Measurements from ENCODE around the gene SCRG1.

SCRG1 gene

DNA sequence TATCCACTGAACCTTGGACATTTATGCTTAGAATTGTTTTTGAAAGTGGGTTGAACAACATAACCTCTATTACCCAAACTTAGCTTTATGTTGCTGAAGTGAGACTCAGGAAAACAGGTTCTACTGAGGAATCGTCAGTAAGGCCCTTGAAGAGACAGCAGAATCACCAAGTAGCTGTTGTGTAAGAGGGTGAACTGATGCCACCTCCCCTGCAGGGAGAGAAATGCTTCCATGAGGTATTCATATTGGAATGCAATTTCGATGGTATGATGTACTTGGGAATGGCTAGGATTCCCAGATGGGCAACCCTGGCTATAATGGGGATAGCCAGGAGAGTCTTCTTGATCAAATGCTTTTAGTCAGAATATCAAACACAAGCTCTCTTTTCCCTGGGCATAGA lies 4.1 kb upstream of the SCRG1 start (continued):
- no peak for TF ChIP-seq ZNF202 (tag by site-specific recombination; IDR thresholded peaks at IDR 0.05; ENCODE audit: borderline replicate concordance)
- TF ChIP-seq TCF7L2 (IDR thresholded peaks at IDR 0.05; ENCODE audit: borderline replicate concordance, low read depth, low read length), result no peak
- TF ChIP-seq ZNF140 (tag by site-specific recombination; IDR thresholded peaks at IDR 0.05), result no peak

DNA sequence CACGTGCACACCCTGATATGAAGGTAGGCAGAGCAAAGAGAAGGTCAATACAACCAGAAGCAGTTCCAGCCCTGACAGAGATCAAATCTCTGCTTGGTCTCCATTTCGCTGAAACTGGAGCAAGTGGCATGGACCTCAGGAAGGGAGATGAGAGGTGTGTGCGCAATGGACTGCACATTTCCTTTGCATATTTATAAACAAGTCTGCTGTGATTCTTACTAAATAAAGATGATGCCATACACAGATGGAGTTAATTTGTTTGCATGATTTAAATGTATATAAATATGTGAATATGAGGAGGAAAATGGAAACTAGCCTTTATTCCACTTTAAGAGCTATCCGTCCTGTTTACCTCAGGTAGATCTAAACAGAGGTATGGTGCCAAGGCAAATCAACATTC lies 2.1 kb upstream of the SCRG1 start:
- Histone ChIP-seq H3K27ac (ENCODE audit: extremely low read depth, low read depth, low read length) (no peak overlapping the region), H3K36me3 (ENCODE audit: control insufficient read depth in 2 of 2, insufficient read depth in 1 of 2, low read length in 2 of 2) (no peaks in the 10 kb centered on the region), H3K4me3 (ENCODE audit: low read depth, low read length) (no peak overlapping the region), H3K4me1 (ENCODE audit: control insufficient read depth, insufficient read depth, low read length) (no peaks in the 10 kb centered on the region), H3K9me3 (ENCODE audit: control insufficient read depth, insufficient read depth, low read depth, low read length) (no peaks in the 10 kb centered on the region)
- TF ChIP-seq ZNF707 (tag by site-specific recombination; IDR thresholded peaks at IDR 0.05) (no peak), BCL11B (tag by site-specific recombination; IDR thresholded peaks at IDR 0.05; ENCODE audit: low read depth) (no peak), ZNF184 (tag by site-specific recombination; IDR thresholded peaks at IDR 0.05) (no peak), ZSCAN16 (tag by site-specific recombination; IDR thresholded peaks at IDR 0.05) (no peak), ZNF132 (tag by site-specific recombination; IDR thresholded peaks at IDR 0.05; ENCODE audit: borderline replicate concordance) (no peak), ZNF112 (tag by site-specific recombination; IDR thresholded peaks at IDR 0.05) (no peak), ZNF350 (tag by site-specific recombination; IDR thresholded peaks at IDR 0.05) (no peak), ZNF629 (tag by site-specific recombination; IDR thresholded peaks at IDR 0.05) (no peak), ZNF843 (tag by site-specific recombination; IDR thresholded peaks at IDR 0.05) (no peak), ZNF610 (tag by site-specific recombination; IDR thresholded peaks at IDR 0.05; ENCODE audit: borderline replicate concordance) (no peak), ZBTB20 (tag by site-specific recombination; IDR thresholded peaks at IDR 0.05) (no peak), KLF9 (tag by site-specific recombination; IDR thresholded peaks at IDR 0.05; ENCODE audit: low read depth) (no peak)
- TF ChIP-seq, protein P1, sequence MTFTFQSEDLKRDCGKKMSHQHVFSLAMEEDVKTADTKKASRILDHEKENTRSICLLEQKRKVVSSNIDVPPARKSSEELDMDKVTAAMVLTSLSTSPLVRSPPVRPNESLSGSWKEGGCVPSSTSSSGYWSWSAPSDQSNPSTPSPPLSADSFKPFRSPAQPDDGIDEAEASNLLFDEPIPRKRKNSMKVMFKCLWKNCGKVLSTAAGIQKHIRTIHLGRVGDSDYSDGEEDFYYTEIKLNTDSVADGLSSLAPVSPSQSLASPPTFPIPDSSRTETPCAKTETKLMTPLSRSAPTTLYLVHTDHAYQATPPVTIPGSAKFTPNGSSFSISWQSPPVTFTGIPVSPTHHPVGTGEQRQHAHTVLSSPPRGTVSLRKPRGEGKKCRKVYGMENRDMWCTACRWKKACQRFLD (tag by site-specific recombination; IDR thresholded peaks at IDR 0.05), result no peak
- TF ChIP-seq, protein P2, sequence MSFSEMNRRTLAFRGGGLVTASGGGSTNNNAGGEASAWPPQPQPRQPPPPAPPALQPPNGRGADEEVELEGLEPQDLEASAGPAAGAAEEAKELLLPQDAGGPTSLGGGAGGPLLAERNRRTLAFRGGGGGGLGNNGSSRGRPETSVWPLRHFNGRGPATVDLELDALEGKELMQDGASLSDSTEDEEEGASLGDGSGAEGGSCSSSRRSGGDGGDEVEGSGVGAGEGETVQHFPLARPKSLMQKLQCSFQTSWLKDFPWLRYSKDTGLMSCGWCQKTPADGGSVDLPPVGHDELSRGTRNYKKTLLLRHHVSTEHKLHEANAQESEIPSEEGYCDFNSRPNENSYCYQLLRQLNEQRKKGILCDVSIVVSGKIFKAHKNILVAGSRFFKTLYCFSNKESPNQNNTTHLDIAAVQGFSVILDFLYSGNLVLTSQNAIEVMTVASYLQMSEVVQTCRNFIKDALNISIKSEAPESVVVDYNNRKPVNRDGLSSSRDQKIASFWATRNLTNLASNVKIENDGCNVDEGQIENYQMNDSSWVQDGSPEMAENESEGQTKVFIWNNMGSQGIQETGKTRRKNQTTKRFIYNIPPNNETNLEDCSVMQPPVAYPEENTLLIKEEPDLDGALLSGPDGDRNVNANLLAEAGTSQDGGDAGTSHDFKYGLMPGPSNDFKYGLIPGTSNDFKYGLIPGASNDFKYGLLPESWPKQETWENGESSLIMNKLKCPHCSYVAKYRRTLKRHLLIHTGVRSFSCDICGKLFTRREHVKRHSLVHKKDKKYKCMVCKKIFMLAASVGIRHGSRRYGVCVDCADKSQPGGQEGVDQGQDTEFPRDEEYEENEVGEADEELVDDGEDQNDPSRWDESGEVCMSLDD (tag by site-specific recombination; IDR thresholded peaks at IDR 0.05), result no peak
- TF ChIP-seq, protein P3, sequence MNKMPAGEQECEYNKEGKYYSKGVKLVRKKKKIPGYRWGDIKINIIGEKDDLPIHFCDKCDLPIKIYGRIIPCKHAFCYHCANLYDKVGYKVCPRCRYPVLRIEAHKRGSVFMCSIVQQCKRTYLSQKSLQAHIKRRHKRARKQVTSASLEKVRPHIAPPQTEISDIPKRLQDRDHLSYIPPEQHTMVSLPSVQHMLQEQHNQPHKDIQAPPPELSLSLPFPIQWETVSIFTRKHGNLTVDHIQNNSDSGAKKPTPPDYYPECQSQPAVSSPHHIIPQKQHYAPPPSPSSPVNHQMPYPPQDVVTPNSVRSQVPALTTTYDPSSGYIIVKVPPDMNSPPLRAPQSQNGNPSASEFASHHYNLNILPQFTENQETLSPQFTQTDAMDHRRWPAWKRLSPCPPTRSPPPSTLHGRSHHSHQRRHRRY (tag by site-specific recombination; IDR thresholded peaks at IDR 0.05), result no peak
- TF ChIP-seq, protein P4, sequence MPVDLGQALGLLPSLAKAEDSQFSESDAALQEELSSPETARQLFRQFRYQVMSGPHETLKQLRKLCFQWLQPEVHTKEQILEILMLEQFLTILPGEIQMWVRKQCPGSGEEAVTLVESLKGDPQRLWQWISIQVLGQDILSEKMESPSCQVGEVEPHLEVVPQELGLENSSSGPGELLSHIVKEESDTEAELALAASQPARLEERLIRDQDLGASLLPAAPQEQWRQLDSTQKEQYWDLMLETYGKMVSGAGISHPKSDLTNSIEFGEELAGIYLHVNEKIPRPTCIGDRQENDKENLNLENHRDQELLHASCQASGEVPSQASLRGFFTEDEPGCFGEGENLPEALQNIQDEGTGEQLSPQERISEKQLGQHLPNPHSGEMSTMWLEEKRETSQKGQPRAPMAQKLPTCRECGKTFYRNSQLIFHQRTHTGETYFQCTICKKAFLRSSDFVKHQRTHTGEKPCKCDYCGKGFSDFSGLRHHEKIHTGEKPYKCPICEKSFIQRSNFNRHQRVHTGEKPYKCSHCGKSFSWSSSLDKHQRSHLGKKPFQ (tag by site-specific recombination; IDR thresholded peaks at IDR 0.05), result no peak
- TF ChIP-seq, protein P5, sequence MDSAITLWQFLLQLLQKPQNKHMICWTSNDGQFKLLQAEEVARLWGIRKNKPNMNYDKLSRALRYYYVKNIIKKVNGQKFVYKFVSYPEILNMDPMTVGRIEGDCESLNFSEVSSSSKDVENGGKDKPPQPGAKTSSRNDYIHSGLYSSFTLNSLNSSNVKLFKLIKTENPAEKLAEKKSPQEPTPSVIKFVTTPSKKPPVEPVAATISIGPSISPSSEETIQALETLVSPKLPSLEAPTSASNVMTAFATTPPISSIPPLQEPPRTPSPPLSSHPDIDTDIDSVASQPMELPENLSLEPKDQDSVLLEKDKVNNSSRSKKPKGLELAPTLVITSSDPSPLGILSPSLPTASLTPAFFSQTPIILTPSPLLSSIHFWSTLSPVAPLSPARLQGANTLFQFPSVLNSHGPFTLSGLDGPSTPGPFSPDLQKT (IDR thresholded peaks at IDR 0.05; ENCODE audit: borderline replicate concordance, low read depth, low read length), result no peak
- ChIA-PET CTCF (no interaction called here), POLR2A (no interaction called here)

Measured in HEK293 (cell line).